LNCAP (cell line): ENCODE data around the gene UBL4A.

Experiments
- CTCF ChIP-seq: fragments of 450-650 bp; IDR thresholded peaks from 2 replicates; pipeline ENCODE4 v1.5.1; 2017; ENCODE audit warnings: mild to moderate bottlenecking

The UBL4A gene

GRCh38 chrX:154506483-154507332 is 20.3 kb upstream of the UBL4A start:
- TF ChIP-seq CTCF, result no peak

- no peak for TF ChIP-seq CTCF
These were observed 19.3 kb upstream of the UBL4A start for GRCh38 chrX:154505734-154506133.

GRCh38 chrX:154502989-154503388 is 16.6 kb upstream of the UBL4A start:
- no peak for TF ChIP-seq CTCF

GRCh38 chrX:154502098-154502497 is 15.7 kb upstream of the UBL4A start:
- no peak for TF ChIP-seq CTCF

- no peak for TF ChIP-seq CTCF
These were observed 9.1 kb upstream of the UBL4A start for GRCh38 chrX:154495472-154495922.

- TF ChIP-seq CTCF, result no peak
These were observed 8.3 kb upstream of the UBL4A start for GRCh38 chrX:154494715-154495114.

- no peak for TF ChIP-seq CTCF
These were observed 4.1 kb upstream of the UBL4A start, which contains the start of gene SLC10A3 for GRCh38 chrX:154490414-154491083. Gene SLC10A3 (minus strand): TSS chrX:154490629. CDS start chrX:154488940, 1,689 bp downstream.
